HEK293T (cell line): ENCODE measurements around the gene CCDC170.

Experiments
- ARNT ChIP-seq: fragments of 450-650 bp; IDR thresholded peaks from 2 replicates; pipeline ENCODE4 v1.6.1; 2017; ENCODE audit warnings: mild to moderate bottlenecking
- BHLHE40 ChIP-seq: fragments of 450-650 bp; IDR thresholded peaks from 2 replicates; pipeline ENCODE4 v1.6.1; 2016; ENCODE audit warnings: mild to moderate bottlenecking, moderate library complexity, borderline replicate concordance
- CTBP1 ChIP-seq: fragments of 450-650 bp; IDR thresholded peaks from 2 replicates; pipeline ENCODE4 v1.6.1; 2016; ENCODE audit warnings: borderline replicate concordance
- FOXA1 ChIP-seq: fragments of 450-650 bp; IDR thresholded peaks from 2 replicates; pipeline ENCODE4 v1.6.1; 2016; ENCODE audit warnings: mild to moderate bottlenecking
- FOXK2 ChIP-seq: fragments of 450-650 bp; IDR thresholded peaks from 2 replicates; pipeline ENCODE4 v1.6.1; 2016; ENCODE audit warnings: mild to moderate bottlenecking
- FOXM1 ChIP-seq: fragments of 450-650 bp; IDR thresholded peaks from 2 replicates; pipeline ENCODE4 v1.6.1; 2017; ENCODE audit warnings: mild to moderate bottlenecking, borderline replicate concordance
- HDGF ChIP-seq: fragments of 450-650 bp; IDR thresholded peaks from 2 replicates; pipeline ENCODE4 v1.6.1; 2017; ENCODE audit warnings: antibody characterized with exemption, borderline replicate concordance
- L3MBTL2 ChIP-seq: fragments of 450-650 bp; conservative IDR thresholded peaks from 2 replicates; pipeline ENCODE4 v1.6.1; 2016; ENCODE audit warnings: mild to moderate bottlenecking
- LEF1 ChIP-seq: fragments of 450-650 bp; IDR thresholded peaks from 2 replicates; pipeline ENCODE4 v1.6.1; 2017; ENCODE audit warnings: mild to moderate bottlenecking, borderline replicate concordance
- NFRKB ChIP-seq: fragments of 450-650 bp; IDR thresholded peaks from 2 replicates; pipeline ENCODE4 v1.6.1; 2016; ENCODE audit warnings: mild to moderate bottlenecking, moderate library complexity
- PKNOX1 ChIP-seq: fragments of 450-650 bp; IDR thresholded peaks from 2 replicates; pipeline ENCODE4 v1.6.1; 2016
- SUZ12 ChIP-seq: fragments of 450-650 bp; IDR thresholded peaks from 2 replicates; pipeline ENCODE4 v1.6.1; 2016; ENCODE audit warnings: mild to moderate bottlenecking
- TARDBP ChIP-seq: fragments of 450-650 bp; IDR thresholded peaks from 2 replicates; pipeline ENCODE4 v1.6.1; 2016
- ZNF384 ChIP-seq: fragments of 450-650 bp; IDR thresholded peaks from 2 replicates; pipeline ENCODE4 v1.6.1; 2016

- no peak for TF ChIP-seq SUZ12
- TF ChIP-seq FOXA1, result no peak
- TF ChIP-seq FOXM1, result no peak
- TF ChIP-seq LEF1, result no peak
- TF ChIP-seq ZNF384, result no peak
- no peak for TF ChIP-seq PKNOX1
- no peak for TF ChIP-seq ARNT
- TF ChIP-seq CTBP1, result no peak
- no peak for TF ChIP-seq HDGF
- TF ChIP-seq TARDBP, result no peak
- TF ChIP-seq L3MBTL2, result no peak
- TF ChIP-seq FOXK2, result no peak
- TF ChIP-seq NFRKB, result no peak
- TF ChIP-seq BHLHE40, result no peak
These were observed 170.6 kb downstream of the CCDC170 start for GRCh38 chr6:151664390-151664789.
